HG03139 (cell line): ENCODE measurements around the gene GNA14.
"Not testable (repeated sequence)": the region's sequence is repeated elsewhere in the genome, so short reads cannot be mapped to it uniquely, and the experiment has no call there.

Experiments
- ATAC-seq: cut with Tn5 transposase; IDR thresholded peaks from one replicate; pipeline ENCODE4 v1.9.1; 2021; ENCODE audit not compliant: unreplicated experiment

Gene GNA14

DNA sequence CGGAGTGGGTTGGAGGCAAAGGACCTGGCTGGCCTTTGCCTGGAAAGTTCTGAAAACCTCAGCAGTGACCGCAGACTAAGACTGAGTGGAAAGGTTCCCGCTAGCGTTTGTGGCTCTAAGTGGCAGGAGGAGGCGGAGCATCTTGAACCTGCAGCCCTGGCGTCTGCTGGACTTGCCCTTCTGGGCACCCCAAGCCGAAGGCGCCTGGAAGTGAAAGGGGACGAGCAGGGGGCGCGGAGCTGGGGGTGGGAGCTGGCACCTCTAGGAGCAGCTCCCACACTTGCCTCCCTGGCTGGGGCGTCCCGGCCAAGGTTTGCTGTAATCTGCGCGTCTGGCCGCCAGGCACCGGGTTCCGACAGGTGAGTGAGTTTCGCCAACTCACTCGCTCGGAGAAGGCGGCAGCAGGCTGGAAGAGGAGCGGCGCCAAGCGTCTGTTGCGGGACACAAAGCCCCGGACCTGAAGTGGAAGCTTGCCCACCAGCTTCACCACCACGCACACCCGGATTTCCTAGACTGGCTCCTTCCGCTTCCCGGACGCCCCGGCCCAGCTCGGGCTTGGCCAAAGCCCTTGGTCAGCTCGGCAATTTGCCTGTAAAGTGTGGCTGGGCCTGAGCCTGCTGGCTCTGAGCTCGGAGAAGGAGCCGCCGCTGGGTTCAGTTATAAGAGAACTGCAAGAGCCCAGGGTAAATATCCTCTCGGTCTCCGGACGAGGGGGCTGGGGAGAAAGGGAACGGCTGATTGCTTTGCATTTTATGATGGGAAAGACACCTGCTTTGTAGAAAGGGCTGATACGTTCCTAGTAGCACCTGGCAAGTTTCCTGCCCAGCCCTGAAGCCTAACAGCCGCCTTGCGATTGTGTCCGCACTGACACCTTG, at the start of gene GNA14:
Gene GNA14, minus strand, starts transcription at position 89 of the 875 bp plus-strand sequence. CDS start 529 bp downstream, outside the sequence.
- no peak for ATAC-seq

DNA sequence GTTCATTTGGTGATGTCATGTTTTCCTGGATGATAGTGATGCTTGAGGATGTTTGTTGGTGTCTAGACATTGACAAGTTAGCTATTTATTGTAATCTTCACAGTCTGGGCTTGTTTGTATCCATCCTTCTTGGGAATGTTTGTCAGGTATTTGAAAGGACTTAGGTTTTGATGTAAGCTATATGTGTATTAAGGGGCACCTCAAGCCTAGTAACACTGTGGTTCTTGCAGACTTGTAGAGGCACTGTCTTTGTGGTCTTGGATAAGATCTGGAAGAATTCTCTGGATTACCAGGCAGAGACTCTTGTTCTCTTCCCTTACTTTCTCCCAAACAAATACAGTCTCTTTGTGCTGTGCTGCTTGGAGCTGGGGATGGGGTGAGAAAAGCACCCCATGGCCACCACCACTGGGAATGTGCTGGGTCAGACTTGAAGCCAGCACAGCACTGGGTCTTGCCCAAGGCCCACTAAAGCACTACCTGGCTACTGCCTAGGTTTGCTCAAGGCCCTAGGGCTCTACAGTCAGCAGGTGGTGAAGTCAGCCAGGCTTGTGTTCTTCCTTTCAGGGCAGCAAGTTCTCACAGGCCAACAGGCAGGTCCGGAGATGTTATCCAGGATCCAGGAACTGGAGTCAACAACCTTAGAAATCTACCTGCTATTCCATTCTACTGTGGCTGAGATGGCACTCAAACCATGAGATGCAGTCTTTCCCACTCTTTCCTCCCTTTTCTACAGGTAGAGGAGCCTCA, 49.3 kb upstream of the GNA14 start:
- no peak for ATAC-seq

DNA sequence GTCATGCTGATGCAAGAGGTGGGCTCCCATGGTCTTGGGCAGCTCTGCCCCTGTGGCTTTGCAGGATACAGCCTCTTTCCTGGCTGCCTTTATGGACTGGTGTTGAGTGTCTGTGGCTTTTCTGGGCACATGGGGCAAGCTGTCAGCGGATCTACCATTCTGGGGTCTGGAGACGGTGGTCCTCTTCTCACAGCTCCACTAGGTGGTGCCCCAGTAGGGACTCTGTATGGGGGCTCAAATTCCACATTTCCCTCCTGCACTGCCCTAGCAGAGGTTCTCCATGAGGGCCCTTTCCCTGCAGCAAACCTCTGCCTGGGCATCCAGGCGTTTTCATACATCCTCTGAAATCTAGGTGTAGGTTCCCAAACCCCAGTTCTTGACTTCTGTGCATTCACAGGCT, 42.6 kb upstream of the GNA14 start:
- not testable (repeated sequence) for ATAC-seq

DNA sequence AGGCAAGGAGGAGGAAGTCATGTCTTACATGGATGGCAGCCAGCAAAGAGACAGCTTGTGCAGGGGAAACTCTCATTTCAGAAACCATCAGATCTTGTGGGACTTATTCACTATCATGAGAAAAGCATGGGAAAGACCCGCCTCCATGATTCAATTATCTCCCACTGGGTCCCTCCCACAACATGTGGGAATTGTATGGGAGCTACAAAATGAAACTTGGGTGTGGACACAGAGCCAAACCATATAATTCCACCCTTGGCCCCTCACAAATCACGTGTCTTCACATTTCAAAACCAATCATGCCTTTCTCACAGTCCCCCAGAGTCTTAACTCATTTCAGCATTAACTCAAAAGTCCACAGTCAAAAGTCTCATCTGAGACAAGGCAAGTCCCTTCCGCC, 42.0 kb upstream of the GNA14 start:
- not testable (repeated sequence) for ATAC-seq

DNA sequence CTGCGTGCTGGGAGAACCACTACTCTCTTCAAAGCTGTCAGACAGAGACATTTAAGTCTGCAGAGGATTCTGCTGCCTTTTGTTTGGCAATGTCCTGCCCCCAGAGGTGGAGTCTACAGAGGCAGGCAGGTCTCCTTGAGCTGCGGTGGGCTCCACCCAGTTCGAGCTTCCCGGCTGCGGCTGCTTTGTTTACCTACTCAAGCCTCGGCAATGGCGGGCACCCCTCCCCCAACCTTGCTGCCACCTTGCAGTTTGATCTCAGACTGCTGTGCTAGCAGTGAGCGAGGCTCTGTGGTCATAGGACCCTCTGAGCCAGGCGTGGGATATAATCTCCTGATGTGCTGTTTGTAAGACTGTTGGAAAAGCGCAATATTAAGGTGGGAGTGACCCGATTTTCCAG, 39.6 kb upstream of the GNA14 start:
- not testable (repeated sequence) for ATAC-seq

DNA sequence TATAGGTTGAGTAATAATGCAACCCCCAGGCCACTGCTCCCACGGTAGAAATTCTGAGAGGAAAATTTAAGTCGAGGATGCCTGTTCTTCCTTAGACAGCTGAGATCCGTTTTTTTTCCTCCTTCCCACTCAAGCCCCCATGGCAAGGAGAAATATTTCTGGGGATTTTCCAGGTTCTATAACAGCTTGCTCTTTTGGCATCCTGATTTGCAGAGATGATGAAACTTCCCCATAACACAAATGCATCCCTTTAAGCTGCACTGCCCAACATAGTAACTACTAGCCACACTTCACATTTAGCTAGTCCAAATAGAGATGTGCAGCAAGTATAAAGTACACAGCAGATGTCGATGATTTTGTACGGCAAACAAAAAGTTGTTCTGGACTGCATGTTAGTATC, 32.5 kb upstream of the GNA14 start:
- ATAC-seq, result no peak

DNA sequence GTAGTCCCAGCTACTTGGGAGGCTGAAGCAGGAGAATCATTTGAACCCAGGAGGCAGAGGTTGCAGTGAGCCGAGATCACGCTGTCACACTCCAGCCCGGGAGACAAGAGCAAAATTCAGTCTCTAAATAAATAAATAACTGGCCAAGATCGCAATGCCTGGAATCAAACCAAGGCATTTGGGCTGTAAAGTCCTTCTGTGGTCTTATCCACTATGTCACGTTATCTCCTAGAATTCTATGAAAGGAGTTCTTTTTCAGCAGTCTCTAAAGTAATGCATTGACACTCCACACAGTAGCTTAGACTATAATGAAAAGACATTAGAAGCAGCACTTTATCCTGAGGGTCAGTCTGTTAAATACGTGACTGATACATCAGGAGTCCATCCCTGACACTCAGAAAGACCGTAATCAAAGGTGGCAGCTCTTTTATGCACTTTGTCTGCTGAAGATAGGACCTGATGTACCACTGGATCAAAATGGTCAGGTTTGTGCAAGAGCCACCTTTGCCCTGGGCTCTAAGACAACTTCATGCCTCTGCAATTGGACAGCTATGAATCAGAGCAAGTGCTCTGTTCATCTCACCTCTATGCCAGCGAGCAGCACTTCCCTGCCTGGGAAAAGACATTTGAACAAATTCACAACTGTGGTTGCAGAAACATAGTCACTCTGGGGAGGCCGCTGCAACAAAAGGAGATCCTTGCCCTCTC, 31.7 kb upstream of the GNA14 start:
- ATAC-seq, result no peak

DNA sequence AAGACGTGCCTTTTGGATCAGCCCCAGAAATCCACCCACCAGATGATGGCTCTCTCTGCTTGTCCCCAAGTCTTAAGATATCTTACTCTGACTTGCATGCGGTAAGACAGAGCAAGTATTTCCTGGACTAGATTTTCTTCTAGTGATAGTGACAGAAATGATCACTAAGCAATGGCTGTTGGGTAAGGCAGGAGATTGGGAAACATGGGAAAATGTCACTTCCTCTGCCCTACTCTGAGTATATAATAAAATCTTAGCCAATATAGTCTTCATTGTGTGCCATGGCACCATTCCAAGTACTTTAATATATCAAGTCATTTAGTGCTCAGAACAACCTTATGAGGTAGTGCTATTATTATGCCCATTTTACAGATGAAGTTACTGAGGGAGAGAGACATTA, 31.0 kb upstream of the GNA14 start:
- no peak for ATAC-seq

DNA sequence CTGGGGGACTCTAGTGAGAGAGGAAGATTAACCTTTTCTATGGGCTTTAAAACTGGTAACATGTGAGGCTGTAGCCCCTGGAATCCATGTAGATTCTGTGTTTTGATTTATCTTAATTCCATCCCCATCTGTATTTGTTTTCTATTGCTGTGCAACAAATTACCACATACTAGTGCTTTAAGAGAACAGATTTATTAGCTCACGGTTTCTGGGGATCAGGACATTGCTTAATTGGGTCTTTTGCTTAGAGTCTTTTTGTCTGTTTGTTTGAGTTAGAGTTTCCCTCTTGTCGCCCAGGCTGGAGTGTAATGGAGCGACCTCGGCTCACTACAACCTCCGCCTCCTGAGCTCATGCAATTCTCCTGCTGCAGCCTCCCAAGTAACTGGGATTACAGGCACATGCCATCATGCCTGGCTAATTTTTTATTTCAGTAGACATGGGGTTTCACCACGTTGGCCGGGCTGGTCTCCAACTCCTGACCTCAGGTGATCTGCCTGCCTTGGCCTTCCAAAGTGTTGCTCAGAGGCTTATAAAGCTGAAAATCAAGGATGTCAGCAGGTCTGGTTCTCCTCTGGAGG, 29.9 kb upstream of the GNA14 start:
- no peak for ATAC-seq

DNA sequence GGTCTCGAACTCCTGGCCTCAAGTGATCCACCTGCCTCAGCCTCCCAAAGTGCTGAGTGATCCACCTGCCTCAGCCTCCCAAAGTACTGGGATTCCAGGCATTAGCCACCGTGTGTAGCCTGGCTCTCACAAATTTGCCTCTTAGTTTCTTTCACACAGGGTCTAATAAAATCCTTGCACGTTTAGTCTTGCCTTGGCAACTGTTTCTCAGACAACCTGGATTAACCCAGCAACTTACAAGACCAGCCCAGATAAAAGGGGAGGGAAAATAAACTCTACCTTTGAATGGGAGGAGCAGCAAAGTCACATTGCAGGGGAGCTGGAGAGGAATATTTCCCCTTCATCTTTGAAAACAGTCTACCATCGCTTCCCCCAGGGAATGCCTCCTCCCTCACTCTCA, 29.3 kb upstream of the GNA14 start:
- no peak for ATAC-seq

DNA sequence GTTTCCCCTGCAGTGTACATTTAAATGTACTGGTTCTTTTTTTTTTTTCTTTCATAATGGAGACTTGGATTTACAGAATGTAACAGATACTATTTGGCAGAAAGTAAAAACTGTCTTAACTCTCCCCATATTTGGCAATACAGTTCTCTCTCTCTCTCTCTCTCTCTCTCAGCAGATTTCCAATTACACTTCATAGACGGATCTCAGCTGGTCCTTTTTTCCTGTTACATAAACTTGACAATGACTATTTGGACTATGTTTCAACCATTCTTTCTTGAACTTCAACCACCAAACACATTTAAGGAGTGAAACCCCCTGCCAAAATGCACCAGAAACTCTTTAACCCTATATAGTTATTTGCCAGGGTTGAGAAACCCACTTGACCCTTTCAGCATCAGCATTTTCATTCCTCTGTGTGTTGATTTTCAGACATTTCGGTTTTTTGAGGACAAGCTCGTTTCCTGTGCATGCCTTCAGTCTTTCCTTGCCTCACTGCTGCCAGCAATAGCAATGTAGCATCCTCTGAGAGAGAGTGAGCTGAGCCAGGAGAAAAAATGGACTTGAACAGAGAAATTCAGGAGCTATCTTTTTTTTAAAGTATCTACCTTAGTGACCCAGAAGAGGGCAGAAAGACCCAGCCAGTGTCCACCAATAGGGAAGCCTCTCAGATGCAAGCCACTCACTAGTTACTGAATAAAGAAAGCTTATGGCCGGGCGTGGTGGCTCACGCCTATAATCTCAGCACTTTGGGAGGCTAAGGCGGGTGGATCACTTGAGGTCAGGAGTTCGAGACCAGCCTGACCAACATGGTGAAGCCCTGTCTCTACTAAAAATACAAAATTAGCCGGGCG, 26.0 kb upstream of the GNA14 start:
- no peak for ATAC-seq

DNA sequence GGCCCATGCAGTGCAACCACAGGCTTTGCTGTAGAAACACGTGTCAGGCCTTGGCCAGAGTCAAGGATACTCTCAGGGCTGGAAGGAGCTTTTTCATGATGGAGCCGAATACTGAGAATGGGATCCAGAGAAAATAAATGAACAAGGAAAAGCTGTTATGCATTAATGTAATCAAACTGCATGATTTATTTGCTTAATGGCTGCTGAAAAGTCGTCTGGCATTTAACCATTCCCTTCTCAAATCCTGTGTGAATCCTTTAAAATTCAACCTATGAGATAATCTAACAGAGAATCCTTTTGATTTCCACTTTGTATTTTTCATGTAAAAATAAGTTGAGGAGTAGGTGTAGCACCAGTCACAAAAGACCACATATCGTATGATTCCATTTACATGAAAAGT, 24.1 kb upstream of the GNA14 start:
- no peak for ATAC-seq

DNA sequence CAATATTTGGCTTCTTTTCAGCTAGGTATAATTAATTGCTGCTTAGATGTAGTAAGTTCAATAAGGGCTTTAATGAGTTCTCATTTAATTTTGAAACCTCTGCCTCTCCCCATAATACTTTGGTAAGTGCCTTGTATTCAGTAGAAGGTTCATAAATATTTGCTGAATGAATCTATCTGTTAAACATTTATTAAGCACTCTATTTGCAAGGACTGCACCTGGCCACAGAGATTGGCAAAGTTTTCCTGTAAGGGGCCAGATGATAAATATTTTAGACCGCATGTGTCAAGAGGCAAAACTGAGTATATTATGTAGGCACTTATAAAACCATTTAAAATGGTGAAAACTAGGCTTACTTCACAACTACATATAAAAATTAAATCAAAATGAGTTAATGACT, 19.0 kb upstream of the GNA14 start:
- no peak for ATAC-seq

DNA sequence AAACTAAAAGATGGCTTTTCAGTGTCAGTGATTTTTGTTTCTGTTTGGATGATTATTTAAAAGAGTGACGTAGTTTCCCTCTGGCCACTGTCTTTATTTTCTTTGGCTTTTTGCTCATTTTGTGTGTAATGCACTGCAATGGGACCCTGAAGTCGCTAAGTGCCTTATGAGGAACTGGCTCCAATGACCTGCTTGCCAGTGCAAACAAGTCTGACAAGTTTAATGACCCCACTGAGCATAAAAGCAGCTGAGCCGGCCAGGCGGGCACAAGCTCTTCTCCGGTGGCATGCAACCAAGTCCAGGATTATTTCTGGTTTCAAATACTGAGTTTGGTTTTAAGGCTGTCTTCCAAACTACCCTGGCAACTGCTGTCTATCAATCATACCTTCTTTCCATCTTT, 15.6 kb upstream of the GNA14 start:
- ATAC-seq, result no peak

DNA sequence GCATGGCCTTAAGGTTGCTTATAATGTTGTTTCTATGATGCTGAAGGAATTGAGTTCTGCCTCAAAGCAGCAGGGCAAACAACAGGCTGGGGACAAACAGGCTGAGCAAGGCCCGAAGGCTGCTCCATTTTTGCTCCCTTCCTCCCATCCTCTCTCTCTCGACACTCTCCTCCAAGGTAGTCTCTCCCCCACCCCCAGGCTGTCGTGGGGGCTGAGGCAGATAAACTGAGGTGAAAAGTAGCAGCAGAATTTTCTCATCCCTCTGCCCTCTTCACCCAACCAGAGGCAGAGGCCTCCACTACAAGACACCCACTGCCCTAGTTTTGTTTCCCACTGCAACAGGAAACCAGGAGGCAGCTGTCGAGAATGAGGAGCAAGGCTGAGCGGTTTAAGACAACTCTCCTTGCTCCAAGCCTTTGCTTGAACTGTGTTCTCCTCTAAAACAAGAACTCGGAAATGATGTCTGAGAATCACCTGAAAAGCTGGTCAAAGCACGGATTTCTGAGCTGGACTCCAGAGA, 13.5 kb upstream of the GNA14 start:
- no peak for ATAC-seq

DNA sequence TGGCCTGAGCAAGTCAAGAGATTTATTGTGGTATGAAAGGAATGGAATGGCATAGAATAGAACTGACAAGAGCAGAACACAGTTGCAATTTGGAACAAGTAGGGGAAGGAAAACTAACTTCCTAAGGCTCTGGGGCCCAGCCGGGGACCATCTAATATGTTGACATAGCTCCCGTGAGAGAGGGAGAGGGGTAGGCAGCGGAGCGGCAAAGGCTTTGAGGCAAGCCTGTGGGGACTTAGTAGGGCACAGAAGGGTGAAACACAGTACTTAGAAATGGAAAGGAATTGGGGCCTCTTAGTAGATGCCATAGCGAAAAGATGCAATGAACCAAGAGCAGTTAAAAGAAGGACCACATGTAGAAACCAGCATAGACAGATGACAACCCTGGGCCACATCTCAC, 11.8 kb upstream of the GNA14 start:
- ATAC-seq, result no peak

DNA sequence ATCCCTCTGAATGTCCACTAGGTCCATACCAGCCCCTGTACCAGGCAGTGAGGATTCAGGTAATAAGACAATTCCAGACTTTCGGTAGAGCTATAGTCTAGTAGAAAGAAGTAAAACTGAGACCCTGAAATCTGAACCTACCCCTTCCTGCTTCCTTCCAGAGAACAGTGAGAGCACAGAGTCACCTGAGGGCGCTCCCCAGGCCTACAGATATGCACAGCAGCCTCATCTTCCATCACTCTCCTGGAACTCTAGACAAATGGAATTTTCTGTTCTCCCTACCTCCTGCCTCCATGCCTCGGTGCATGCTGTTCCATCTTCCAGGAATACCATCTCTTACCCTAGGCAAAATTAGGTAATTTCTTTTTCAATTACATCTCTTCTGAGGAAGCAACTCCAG, 3.1 kb upstream of the GNA14 start:
- no peak for ATAC-seq

DNA sequence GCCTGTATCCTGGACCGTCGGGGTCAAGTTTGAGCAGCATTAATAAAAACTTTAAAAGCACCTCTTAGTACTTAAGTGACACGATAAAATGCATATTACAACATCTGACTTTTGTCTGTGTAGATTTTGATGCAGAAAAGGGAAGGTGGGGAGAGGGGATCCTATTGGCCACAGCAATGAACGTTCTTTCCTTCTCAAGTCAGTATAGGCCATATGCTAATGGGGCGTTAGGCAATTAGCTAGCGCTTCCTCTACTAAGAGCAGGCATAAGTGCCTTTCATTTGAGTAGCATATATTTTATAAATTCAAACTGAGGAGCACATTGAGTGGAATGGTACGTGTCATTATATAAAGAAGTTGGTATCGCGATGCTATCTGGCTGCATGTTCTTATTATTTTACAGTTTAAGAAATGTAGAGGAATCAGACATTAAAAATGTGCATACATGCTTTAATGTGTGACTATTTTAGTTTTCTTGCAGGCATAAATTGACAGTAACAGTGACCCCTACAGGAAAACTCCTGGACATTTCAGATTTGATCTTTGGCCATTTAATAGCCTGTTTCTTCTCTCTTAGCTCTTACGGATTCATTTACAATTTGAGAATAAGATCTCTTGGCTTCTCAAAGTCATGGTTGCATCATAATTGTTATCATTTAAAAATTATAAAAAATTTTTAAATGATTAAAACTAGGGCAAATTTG, 1.1 kb upstream of the GNA14 start:
- no peak for ATAC-seq
